Measurements from ENCODE around the gene DNAJC10. TPM values are rescaled to one million over a fixed set of nuclear protein-coding genes. Genes with fewer than 3 reads are reported as not detected.
"Not testable (repeated sequence)": the region's sequence is repeated elsewhere in the genome, so short reads cannot be mapped to it uniquely, and the experiment has no call there.

The DNAJC10 gene
- total RNA-seq, 2 experiments from 2014 or later, result 40.8 to 41.5 TPM

DNA sequence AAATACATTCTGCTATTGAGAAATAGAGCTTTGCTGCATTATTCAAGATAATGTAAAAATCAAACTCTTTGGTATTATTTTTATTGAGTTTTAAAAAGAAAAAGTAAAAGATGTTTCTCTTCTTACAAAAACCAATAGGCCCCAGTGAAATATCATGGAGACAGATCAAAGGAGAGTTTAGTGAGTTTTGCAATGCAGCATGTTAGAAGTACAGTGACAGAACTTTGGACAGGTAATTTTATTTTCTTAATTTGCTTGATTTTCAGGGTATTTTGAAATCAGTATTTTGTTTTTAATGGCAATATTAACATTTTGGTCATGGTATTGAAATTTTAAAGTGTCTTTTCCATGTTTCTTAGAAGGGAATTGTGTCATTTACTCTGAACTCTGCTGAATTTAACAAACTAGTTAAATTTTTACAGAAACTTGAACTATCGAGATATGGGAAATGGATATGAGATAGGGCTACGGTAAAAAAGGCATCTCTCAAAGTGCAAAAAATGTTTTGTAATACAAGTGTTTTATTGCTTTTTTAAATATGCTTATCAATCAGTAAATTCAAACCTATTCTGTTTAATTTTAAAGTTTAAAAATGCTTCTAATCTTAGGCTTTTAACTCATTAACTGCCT, 13.8 kb downstream of the DNAJC10 start:
- Mint-ChIP-seq H3K36me3 (ENCODE audit: low read depth) (peaks cover 32% of the 10 kb centered on the region), H3K9me3 (no peaks in the 10 kb centered on the region), H3K27me3 (ENCODE audit: low read depth) (no peaks in the 10 kb centered on the region), H3K4me3 (no peak overlapping the region), H3K4me1 (ENCODE audit: low read depth) (no peaks in the 10 kb centered on the region), H3K27ac (no peak overlapping the region)
- intact Hi-C loops (cut with micrococcal nuclease), result no loop called here
- CTCF ChIA-PET, result no interaction called here
- no peak for DNase-seq

DNA sequence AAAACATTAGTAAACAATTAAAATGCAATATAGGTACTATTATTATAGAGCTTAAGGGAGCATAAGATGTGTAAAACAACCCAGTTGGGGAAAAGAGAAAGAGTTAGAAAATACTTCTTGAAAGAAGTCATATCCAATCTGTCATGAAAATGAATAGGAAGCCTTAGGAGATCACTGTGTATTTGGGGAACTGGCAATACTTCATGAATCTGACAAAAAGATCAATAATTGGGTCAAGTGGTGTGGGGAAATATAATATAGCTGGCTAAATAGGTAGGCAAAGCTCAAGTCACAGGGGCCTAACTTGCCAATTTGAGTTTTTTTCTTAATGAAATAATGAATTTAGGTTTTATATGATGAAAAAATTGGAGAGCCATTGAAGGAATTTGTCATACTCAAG, 14.4 kb downstream of the DNAJC10 start:
- H3K36me3 Mint-ChIP-seq (ENCODE audit: low read depth), result peaks cover 33% of the 10 kb centered on the region

DNA sequence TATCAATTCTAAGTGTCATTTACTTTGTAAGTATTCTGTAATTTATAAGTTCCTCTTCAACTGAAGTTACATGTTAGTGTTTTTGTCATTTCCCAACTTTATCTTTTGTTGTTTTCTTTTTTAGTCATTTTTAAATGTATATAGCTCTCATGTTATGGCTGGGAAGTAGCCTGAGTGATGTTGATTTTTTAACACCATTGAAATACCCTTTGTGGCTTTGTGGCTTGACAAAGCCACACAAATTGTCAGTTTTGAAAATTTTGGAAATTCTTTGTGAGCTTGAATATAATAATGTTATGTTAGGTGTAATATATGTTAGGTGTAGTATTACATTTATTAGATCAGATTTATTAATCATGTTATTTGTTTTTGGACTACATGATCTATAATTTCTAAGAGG, 16.7 kb downstream of the DNAJC10 start:
- H3K4me1 Mint-ChIP-seq (ENCODE audit: low read depth), result no peaks in the 10 kb centered on the region
- no peaks in the 10 kb centered on the region for H3K27me3 Mint-ChIP-seq (ENCODE audit: low read depth)
- H3K27ac Mint-ChIP-seq, result no peak overlapping the region
- CTCF ChIA-PET, result no interaction called here
- DNase-seq, result no peak
- peaks cover 38% of the 10 kb centered on the region for H3K36me3 Mint-ChIP-seq (ENCODE audit: low read depth)
- no peak overlapping the region for H3K4me3 Mint-ChIP-seq
- intact Hi-C loops (cut with micrococcal nuclease), result no loop called here
- no peaks in the 10 kb centered on the region for H3K9me3 Mint-ChIP-seq

More for the DNA sequence above, 14.4 kb downstream of the DNAJC10 start:
- no peak for DNase-seq
- Mint-ChIP-seq H3K27ac (no peak overlapping the region), H3K4me1 (ENCODE audit: low read depth) (no peaks in the 10 kb centered on the region), H3K4me3 (no peak overlapping the region), H3K27me3 (ENCODE audit: low read depth) (no peaks in the 10 kb centered on the region), H3K9me3 (no peaks in the 10 kb centered on the region)
- CTCF ChIA-PET, result interaction anchor here (0.5 kb wide), 1 partner anchor 98 kb away, joined by 5 read pairs; no protein-coding TSS in a partner anchor
- intact Hi-C loops (cut with micrococcal nuclease), result no loop called here

DNA sequence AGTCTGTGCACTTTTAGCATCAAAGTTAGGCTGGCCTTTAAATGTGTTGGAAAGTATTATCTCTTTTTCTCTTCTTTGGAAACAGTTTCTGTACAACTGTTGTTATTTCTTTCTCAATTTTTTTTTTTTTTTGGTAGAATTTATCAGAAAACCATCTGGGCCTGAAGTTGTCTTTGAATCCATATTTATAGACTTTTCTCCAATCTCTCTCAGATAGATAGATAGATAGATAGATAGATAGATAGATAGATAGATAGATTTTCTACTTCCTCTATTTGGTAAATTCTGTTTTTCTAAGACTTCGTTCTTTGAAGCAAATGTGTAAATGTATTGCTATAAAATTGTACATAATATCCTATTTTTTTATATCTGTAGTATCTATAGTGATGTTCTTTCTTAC, 17.5 kb downstream of the DNAJC10 start:
- intact Hi-C loops (cut with micrococcal nuclease), result no loop called here
- Mint-ChIP-seq H3K36me3 (ENCODE audit: low read depth) (peaks cover 40% of the 10 kb centered on the region), H3K27ac (no peak overlapping the region)

DNA sequence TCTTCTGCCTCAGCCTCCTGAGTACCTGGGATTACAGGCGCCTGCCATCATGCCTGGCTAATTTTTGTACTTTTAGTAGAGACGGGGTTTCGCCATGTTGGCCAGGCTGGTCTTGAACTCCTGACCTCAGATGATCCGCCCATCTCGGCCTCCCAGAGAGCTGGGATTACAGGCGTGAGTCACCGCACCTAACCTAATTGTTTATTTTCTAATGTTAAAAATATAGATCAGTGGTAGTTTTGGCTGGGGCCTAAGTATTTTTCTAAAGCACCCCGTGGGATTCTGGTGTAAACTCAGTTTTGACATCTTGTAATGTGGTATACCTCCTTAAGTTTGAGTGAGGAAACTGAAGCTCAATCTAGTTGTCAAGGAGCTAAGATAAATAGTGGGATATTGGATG, 20.8 kb downstream of the DNAJC10 start:
- H3K4me1 Mint-ChIP-seq (ENCODE audit: low read depth); intact Hi-C loops (cut with micrococcal nuclease); H3K9me3 Mint-ChIP-seq; CTCF ChIA-PET; H3K27ac Mint-ChIP-seq; H3K27me3 Mint-ChIP-seq (ENCODE audit: low read depth); DNase-seq; H3K4me3 Mint-ChIP-seq: not testable (repeated sequence)
- peaks cover 38% of the 10 kb centered on the region for H3K36me3 Mint-ChIP-seq (ENCODE audit: low read depth)

More for the DNA sequence above, 17.5 kb downstream of the DNAJC10 start:
- CTCF ChIA-PET, result interaction anchor here (0.7 kb wide), 1 partner anchor 10 kb away, joined by 4 read pairs; no protein-coding TSS in a partner anchor
- H3K4me1 Mint-ChIP-seq (ENCODE audit: low read depth), result no peaks in the 10 kb centered on the region
- no peaks in the 10 kb centered on the region for H3K27me3 Mint-ChIP-seq (ENCODE audit: low read depth)
- no peaks in the 10 kb centered on the region for H3K9me3 Mint-ChIP-seq
- H3K4me3 Mint-ChIP-seq, result no peak overlapping the region
- no peak for DNase-seq

DNA sequence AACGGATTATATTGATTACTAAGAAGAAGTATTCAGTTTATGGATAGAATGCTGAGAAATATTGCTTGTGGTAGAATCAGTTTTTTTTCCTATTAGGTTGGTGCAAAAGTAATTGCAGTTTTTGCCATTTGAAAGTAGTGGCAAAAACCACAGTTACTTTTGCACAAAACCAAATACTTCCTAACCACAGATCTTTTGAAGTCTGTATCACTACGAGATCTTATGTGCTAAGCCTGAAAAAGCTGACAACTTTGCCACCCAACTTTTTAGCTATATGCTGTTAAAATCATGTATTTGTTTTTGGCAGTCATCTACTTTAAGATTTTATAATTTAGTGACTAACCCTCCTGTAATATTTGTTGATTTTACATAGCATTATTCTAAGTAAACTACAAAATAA, 24.6 kb downstream of the DNAJC10 start:
- intact Hi-C loops (cut with micrococcal nuclease), result no loop called here
- no peak for DNase-seq
- CTCF ChIA-PET, result no interaction called here
- Mint-ChIP-seq H3K4me3 (no peak overlapping the region), H3K27me3 (ENCODE audit: low read depth) (no peaks in the 10 kb centered on the region), H3K9me3 (peaks cover under 1% of the 10 kb centered on the region), H3K4me1 (ENCODE audit: low read depth) (peaks cover 4% of the 10 kb centered on the region), H3K36me3 (ENCODE audit: low read depth) (peaks cover 58% of the 10 kb centered on the region), H3K27ac (no peak overlapping the region)

DNA sequence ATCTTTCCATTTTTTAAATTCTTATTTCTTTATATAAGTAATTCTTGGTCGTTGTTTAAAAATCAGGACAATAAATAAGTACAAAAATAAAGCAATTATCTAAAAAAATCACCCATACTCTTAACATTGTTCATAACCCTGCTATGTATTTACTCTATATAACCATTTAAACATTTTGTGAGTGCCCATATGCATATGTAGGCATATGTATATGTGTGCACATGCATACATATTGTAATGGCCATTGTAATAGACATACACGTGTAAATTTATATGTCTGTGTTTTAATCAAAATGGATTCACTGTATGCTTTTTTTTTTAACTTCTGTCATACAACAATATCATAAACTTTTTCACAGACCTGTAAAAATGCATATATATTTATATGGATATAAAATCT, 25.6 kb downstream of the DNAJC10 start:
- H3K36me3 Mint-ChIP-seq (ENCODE audit: low read depth), result peaks cover 66% of the 10 kb centered on the region
- CTCF ChIA-PET, result no interaction called here
- DNase-seq, result no peak

DNA sequence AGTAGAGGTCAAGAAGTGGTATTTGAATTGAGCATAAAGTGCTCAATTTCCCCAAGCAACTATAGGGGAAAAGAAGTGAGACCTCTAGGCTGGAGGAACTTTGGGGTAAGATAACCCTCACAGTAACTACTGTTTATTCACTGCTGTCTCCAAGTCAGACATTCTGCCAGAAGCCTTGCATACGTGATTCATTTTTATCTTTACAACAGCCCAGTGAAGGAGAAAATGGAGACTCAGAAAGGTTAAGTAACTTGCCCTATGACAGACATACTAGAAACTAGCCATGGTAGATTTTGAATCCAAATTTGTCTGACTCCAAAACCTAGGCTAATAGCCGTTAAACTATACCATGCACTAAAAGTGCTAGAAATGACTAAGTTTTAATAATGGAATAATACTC, 28.4 kb downstream of the DNAJC10 start:
- Mint-ChIP-seq H3K4me1 (ENCODE audit: low read depth) (peaks cover 4% of the 10 kb centered on the region), H3K27ac (no peak overlapping the region), H3K9me3 (peaks cover 2% of the 10 kb centered on the region), H3K4me3 (no peak overlapping the region), H3K36me3 (ENCODE audit: low read depth) (peaks cover 52% of the 10 kb centered on the region), H3K27me3 (ENCODE audit: low read depth) (no peaks in the 10 kb centered on the region)
- intact Hi-C loops (cut with micrococcal nuclease), result no loop called here
- CTCF ChIA-PET, result no interaction called here
- no peak for DNase-seq

More for the DNA sequence above, 25.6 kb downstream of the DNAJC10 start:
- peaks cover 4% of the 10 kb centered on the region for H3K4me1 Mint-ChIP-seq (ENCODE audit: low read depth)
- intact Hi-C loops (cut with micrococcal nuclease), result no loop called here
- no peak overlapping the region for H3K27ac Mint-ChIP-seq
- H3K4me3 Mint-ChIP-seq, result no peak overlapping the region
- no peaks in the 10 kb centered on the region for H3K27me3 Mint-ChIP-seq (ENCODE audit: low read depth)
- H3K9me3 Mint-ChIP-seq, result peaks cover 2% of the 10 kb centered on the region

DNA sequence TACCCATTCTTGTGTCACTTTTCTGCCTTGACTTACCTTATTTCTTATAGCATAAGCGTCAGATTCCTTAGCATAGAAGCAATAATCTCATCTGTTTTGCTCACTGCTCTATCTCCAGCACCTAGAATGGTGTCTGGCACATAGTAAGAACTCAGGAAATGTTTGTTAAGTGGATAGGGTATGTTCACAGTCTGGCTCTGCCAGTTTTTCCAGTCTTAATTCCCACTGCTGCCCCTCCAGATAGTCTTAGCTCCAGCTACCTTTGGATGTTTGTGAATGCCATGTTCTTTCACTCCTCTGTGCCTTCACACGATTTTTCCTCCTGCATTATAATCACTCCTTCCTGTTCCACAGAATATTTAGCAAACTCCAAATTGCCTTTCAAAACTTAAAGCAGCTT, 29.0 kb downstream of the DNAJC10 start:
- Mint-ChIP-seq H3K9me3 (peaks cover 2% of the 10 kb centered on the region), H3K4me1 (ENCODE audit: low read depth) (peaks cover 4% of the 10 kb centered on the region), H3K27me3 (ENCODE audit: low read depth) (no peaks in the 10 kb centered on the region), H3K4me3 (no peak overlapping the region), H3K36me3 (ENCODE audit: low read depth) (peaks cover 53% of the 10 kb centered on the region), H3K27ac (no peak overlapping the region)
- CTCF ChIA-PET, result no interaction called here
- intact Hi-C loops (cut with micrococcal nuclease), result no loop called here
- no peak for DNase-seq

DNA sequence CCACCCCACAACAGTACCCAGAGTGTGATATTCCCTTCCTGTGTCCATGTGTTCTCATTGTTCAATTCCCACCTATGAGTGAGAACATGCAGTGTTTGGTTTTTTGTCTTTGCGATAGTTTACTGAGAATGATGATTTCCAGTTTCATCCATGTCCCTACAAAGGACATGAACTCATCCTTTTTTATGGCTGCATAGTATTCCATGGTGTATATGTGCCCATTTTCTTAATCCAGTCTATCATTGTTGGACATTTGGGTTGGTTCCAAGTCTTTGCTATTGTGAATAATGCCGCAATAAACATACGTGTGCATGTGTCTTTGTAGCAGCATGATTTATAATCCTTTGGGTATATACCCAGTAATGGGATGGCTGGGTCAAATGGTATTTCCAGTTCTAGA, 29.8 kb downstream of the DNAJC10 start:
- CTCF ChIA-PET; DNase-seq; H3K27ac Mint-ChIP-seq; H3K9me3 Mint-ChIP-seq; H3K4me3 Mint-ChIP-seq; H3K4me1 Mint-ChIP-seq (ENCODE audit: low read depth); intact Hi-C loops (cut with micrococcal nuclease); H3K27me3 Mint-ChIP-seq (ENCODE audit: low read depth): not testable (repeated sequence)
- peaks cover 57% of the 10 kb centered on the region for H3K36me3 Mint-ChIP-seq (ENCODE audit: low read depth)

DNA sequence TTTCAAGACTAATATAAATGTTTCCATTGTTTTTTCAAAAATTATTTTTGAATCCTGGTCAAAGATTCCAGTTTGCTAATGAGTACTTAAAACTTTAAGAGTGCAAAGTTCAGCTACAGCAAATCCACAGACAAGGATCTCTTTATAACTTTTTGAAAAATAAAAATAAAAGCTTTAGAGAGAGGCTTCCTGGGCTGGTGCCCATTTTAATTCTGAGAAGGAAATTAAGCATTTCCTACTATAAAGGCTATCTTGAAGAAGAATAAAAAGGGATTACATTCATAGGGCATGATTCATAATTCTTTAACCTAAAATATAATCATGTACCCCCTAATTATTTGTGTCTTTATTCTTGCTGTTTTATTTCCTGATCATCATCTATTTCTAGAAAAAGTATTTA, 38.2 kb downstream of the DNAJC10 start:
- Mint-ChIP-seq H3K4me1 (ENCODE audit: low read depth) (no peaks in the 10 kb centered on the region), H3K27ac (no peak overlapping the region), H3K36me3 (ENCODE audit: low read depth) (peaks cover 37% of the 10 kb centered on the region), H3K4me3 (no peak overlapping the region), H3K9me3 (no peaks in the 10 kb centered on the region), H3K27me3 (ENCODE audit: low read depth) (no peaks in the 10 kb centered on the region)
- intact Hi-C loops (cut with micrococcal nuclease), result no loop called here
- CTCF ChIA-PET, result no interaction called here
- DNase-seq, result no peak

DNA sequence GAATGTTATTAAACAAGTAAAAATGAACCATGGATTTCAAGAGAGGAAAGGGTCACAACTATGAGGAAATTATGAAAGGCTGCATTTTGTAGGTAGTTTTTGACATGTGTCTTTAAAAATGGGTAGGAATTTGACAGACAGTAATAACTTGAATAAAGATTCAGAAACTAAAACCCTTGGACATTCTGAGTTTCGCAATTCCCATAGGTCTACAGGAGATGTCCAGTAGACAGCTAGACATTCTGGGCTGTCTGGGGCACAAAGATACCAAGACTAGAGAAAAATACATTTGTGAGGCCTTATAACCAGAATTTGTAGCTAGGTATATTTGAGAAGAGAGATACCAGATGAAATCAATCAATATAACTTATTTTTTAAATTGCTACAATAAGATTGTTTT, 42.3 kb downstream of the DNAJC10 start:
- H3K27ac Mint-ChIP-seq, result no peak overlapping the region
- no peaks in the 10 kb centered on the region for H3K4me1 Mint-ChIP-seq (ENCODE audit: low read depth)
- no peaks in the 10 kb centered on the region for H3K27me3 Mint-ChIP-seq (ENCODE audit: low read depth)
- CTCF ChIA-PET, result no interaction called here
- no peak overlapping the region for H3K4me3 Mint-ChIP-seq
- no peaks in the 10 kb centered on the region for H3K9me3 Mint-ChIP-seq
- intact Hi-C loops (cut with micrococcal nuclease), result no loop called here
- H3K36me3 Mint-ChIP-seq (ENCODE audit: low read depth), result peaks cover 34% of the 10 kb centered on the region
- no peak for DNase-seq

DNA sequence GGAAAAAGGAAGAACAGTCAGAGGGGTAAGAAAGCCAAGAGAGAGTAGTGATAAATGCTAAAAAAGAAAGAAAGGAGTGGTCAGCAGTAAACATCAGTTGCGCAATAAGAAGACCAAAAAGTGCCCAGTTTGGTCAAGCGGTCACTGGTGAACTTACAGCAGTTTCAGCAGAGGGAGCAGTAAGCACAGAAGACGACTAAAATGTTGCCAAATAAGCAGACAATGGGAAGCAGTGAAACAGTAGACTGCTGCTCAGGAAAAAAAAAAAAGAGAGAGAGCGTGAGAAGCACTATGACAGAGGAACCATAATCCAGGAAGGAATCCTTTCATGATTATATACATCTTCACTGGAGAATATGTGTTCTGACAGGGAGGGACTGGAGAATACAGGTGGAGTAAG, 45.8 kb downstream of the DNAJC10 start:
- Mint-ChIP-seq H3K4me3 (no peak overlapping the region), H3K36me3 (ENCODE audit: low read depth) (peaks cover 47% of the 10 kb centered on the region), H3K4me1 (ENCODE audit: low read depth) (no peaks in the 10 kb centered on the region), H3K27me3 (ENCODE audit: low read depth) (no peaks in the 10 kb centered on the region), H3K9me3 (no peaks in the 10 kb centered on the region), H3K27ac (no peak overlapping the region)
- CTCF ChIA-PET, result interaction anchor here (1.4 kb wide), 1 partner anchor 402 kb away, joined by 3 read pairs; no protein-coding TSS in a partner anchor
- intact Hi-C loops (cut with micrococcal nuclease), result no loop called here
- no peak for DNase-seq

Data from activated naive CD4-positive, alpha-beta T cell treated with anti-CD3 and anti-CD28 coated beads for 36 hours (primary cell).